HG03565 (cell line): ENCODE data around the gene RASAL3.
"Not testable (repeated sequence)": the region's sequence is repeated elsewhere in the genome, so short reads cannot be mapped to it uniquely, and the experiment has no call there.

Experiments
- ATAC-seq: cut with Tn5 transposase; IDR thresholded peaks from one replicate; pipeline ENCODE4 v1.9.1; 2021; ENCODE audit warnings: mild to moderate bottlenecking, moderate library complexity; ENCODE audit not compliant: unreplicated experiment

The RASAL3 gene

GRCh38 chr19:15464394-15465385 lies at the start of gene RASAL3:
Gene RASAL3 (minus strand): TSS chr19:15464544. CDS start chr19:15464358, 186 bp downstream.
- no peak for ATAC-seq

GRCh38 chr19:15511671-15512424 lies 47.5 kb upstream of the RASAL3 start:
- no peak for ATAC-seq

- ATAC-seq: no peak
These were observed 43.8 kb upstream of the RASAL3 start, which contains the start of gene CYP4F22 for GRCh38 chr19:15508035-15508710. Gene CYP4F22 (plus strand): TSS chr19:15508525. CDS start chr19:15525337, 16,812 bp downstream.

- no peak for ATAC-seq
These were observed 43.0 kb upstream of the RASAL3 start for GRCh38 chr19:15507068-15508034.

GRCh38 chr19:15506074-15506571 lies 41.8 kb upstream of the RASAL3 start:
- no peak for ATAC-seq

- ATAC-seq: no peak
These were observed 37.9 kb upstream of the RASAL3 start for GRCh38 chr19:15502264-15502663.

- no peak for ATAC-seq
These were observed 37.3 kb upstream of the RASAL3 start for GRCh38 chr19:15501596-15501995.

- ATAC-seq: no peak
These were observed 34.6 kb upstream of the RASAL3 start for GRCh38 chr19:15498910-15499309.

- no peak for ATAC-seq
These were observed 34.0 kb upstream of the RASAL3 start for GRCh38 chr19:15498156-15498858.

- ATAC-seq: no peak
These were observed 30.8 kb upstream of the RASAL3 start for GRCh38 chr19:15495151-15495550.

GRCh38 chr19:15488489-15489226 lies 24.3 kb upstream of the RASAL3 start:
- ATAC-seq: no peak

GRCh38 chr19:15487038-15487437 lies 22.7 kb upstream of the RASAL3 start:
- no peak for ATAC-seq

- ATAC-seq: not testable (repeated sequence)
These were observed 21.4 kb upstream of the RASAL3 start for GRCh38 chr19:15485768-15486167.

GRCh38 chr19:15480996-15481395 lies 16.7 kb upstream of the RASAL3 start:
- ATAC-seq: not testable (repeated sequence)

GRCh38 chr19:15479391-15480345 lies 15.3 kb upstream of the RASAL3 start, which contains the start of gene PGLYRP2:
Gene PGLYRP2 (minus strand): TSS chr19:15479501. CDS start chr19:15479371, 130 bp downstream.
- no peak for ATAC-seq

- no peak for ATAC-seq
These were observed 12.0 kb upstream of the RASAL3 start for GRCh38 chr19:15476325-15476724.

- ATAC-seq: no peak
These were observed 11.3 kb upstream of the RASAL3 start for GRCh38 chr19:15475611-15476010.
